Measurements from ENCODE around the gene TBC1D24.

Gene TBC1D24

DNA sequence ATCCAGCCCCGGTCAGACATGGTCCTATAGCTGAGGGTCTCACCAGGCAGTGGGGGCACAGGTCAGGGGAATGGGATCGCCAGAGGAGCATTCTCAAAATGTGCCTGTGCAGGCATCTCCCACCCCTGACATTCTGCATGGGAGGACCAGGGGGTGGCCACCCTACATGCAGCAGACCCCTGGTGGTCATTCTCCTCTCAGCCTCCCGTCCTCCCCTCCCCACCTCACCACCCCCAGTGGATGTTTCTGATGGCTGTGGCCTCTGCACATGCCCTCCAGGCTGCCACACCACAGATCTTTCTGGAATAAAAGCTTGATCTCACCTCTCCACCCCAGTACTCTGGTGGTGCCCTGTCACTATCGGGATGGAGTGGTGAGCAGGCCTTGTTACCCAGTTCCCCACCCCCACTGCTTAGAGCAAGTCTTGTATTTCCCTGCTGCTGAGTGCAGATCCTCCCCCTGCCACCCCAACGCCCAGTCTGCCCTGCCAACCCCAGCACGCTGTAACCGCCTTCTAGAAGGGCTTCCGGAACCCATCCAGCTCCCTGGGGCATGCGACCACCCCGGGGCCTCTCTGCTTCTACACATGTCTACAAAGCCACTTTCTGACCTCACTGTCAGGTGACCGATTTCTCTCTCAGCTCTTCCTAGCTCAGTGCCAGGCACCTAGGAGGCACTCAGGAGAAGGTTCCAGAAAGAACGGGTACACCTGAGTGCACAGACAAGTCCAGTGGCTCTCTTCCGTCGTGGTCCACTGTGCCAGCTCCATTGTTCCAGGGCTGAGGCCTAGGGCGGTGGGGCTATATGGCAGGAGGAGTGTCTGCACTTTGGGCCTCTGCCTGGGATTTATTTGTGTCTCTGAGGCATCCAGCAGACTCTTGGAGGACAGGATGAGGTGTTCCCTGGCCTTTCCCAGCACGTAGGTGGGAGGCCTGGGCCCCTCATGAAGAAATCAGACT is 9.3 kb downstream of the TBC1D24 start:
- no peak for DNase-seq

DNA sequence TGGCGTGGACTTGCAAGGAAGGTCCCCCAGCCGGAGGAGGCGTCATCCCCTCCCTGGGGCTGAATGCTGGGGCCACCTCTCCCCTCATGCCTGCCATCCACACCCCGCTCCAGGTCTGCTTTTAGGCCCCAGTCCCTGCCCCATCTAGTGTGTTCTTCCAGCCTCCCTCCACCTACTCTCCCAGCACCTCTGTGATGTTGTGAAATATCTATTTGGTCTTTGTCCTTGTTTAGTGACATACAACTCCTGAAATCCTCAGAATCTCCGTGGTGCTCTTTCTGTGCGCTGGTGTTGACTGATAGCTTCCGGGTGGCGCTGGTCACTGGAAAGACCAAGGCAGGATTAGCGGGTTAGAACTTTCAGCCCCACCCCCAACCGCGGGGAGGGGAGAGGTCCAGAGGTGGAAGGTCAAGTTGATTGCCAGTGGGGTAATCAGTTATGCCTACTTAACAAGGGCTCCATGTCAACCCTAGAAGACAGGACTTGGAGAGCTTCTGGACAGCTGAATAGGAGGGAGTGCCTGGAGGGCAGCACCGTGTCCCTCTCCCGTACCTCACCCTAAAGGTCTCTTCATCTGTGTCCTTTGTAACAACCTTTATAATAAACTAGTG is 10.1 kb downstream of the TBC1D24 start:
- DNase-seq: no peak

GRCh38 chr16:2485811-2486507 is 11.0 kb downstream of the TBC1D24 start:
- no peak for DNase-seq

DNA sequence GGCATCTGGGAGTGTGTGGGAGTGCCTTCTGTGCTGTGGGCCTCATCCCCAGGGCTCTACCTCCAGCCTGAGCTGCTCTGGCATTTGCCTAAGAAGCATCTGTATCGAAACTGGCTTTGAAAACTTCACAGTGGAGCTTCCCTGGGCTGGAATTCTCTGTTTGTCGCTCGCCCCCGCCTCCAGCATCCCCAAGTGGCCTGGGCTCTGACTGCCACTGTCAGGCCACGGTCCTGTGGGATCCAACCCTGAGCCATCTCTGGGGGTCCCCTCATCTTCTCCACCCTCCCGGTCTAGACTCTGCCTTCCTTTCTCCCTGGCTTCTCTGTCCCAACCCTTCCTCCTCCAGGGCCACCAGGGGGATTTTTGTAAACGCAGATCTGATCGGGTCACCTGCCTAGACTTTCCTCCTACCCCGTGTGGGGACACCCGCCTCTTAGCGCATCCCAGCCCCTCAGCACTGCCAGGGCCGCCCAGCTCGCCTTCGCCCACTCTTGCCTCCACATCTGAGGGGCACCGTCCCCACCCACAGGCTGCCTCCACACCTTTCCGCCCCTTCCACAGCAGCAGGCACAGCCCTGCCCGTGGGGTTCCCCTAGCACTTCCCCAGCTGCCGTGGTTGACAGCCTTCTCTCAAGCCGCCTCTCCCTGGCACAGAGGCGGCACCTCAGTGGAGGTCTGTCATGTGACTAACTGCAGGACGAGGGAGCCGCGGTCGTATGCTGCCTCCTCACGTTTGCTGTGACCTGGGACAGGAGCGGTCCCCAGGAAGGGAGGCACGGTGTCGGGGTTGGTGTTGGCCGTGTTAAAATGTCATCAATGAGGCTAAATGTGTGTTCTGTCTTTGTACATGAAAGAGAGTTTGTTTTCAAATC is 12.0 kb downstream of the TBC1D24 start:
- DNase-seq: no peak

- no peak for DNase-seq
Measured at GRCh38 chr16:2487517-2487842, 12.6 kb downstream of the TBC1D24 start.

- DNase-seq: no peak
Measured at GRCh38 chr16:2487903-2488531, 13.1 kb downstream of the TBC1D24 start.

GRCh38 chr16:2489581-2489980 is 14.7 kb downstream of the TBC1D24 start:
- no peak for DNase-seq

GRCh38 chr16:2490190-2491105 is 15.5 kb downstream of the TBC1D24 start:
- no peak for DNase-seq

- no peak for DNase-seq
Measured at GRCh38 chr16:2492292-2492691, 17.4 kb downstream of the TBC1D24 start.

DNA sequence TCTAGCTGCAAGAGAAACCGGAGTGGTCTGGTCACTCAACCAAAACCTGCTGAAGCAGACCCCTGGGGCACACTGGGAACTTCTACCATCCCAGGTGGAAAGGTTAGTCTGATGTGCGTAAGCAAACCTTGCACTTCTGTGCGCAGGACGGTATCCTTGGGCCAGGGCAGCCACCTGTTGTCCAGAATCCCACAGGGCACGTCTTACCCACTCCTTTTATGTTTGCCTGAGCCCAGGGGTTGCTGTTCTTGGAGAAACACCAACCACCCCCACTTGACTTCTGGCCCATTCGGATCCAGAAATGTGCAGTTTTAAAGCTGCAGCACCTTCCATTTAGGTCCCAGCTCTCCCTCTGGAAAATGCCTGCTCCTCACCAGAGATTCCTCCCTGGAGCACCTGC is 18.7 kb downstream of the TBC1D24 start:
- no peak for DNase-seq

- no peak for DNase-seq
Measured at GRCh38 chr16:2494616-2495015, 19.7 kb downstream of the TBC1D24 start.

- no peak for DNase-seq
Measured at GRCh38 chr16:2495041-2495440, 20.1 kb downstream of the TBC1D24 start.

GRCh38 chr16:2496223-2497115 is 21.5 kb downstream of the TBC1D24 start:
- no peak for DNase-seq

- no peak for DNase-seq
Measured at GRCh38 chr16:2497116-2497630, 22.2 kb downstream of the TBC1D24 start.

DNA sequence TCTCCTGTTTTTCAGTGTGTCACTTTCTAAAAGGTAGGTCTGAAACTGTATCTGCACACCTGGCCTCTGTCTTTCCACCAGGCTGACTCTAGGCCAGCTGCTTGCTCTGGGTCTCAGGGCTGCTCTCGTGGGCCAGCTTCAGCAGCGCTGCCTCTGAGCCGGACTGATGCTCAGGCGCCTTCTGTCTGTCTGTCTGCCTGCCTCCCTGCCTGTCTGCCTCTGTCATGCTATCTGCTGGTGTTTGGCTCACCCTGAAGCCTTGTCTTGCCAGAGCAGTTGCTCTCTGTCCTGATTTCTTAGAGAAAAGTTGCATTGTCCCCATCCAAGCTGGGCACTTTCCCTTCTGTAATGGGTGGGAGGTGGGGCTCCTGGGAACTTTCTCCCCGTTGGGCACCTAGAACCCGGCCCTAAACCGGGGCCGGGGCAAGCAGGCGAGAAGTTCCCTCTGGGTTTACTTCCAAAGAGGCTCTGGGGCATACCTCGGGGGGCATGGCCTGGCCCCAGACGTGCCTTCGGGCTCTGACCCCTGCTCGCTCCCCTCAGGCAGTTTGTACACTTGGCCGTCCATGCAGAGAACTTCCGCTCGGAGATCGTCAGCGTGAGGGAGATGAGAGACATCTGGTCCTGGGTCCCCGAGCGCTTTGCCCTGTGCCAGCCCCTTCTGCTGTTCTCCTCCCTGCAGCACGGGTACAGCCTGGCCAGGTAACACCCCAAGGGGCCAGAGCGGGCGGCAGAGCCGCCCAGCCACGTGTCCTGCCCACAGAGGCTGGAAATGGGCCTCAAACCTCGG is 23.0 kb downstream of the TBC1D24 start:
- no peak for DNase-seq

DNA sequence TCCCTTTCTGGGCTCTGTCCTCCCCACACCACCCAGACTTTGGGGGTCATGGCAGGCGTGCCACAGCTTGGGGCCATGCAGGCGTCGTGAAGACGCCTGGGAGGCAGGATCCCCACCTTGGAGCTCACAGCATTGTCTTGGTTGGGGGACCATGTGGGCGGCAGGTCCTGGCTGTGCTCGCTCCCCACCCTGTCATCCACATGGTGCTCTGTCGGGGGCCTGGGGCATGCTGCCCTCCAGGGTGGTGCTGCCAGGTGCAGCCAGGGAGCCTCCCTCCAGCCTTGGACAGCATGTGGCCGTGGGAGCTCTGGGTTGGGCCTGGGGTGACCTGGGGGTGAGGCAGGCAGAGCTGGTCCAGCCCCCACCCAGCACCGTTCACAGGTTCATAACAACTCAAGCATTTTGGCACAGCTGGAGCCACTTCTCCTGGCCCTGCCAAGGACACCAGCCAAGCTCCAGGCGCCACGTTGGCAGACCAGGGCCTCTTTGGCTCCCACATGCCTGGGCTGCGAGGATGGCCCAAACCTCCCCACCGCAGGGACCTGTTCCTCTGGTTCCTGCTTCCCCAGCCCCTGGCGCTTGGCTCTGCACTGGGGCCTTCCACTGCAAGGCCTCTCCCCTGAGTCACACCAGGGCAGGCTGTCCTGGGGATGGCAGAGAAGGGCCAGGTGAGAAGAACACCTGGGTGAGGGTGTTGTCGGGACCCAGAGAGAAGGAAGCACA is 23.8 kb downstream of the TBC1D24 start:
- DNase-seq: no peak

GRCh38 chr16:2499454-2499853 is 24.5 kb downstream of the TBC1D24 start:
- DNase-seq: no peak

DNA sequence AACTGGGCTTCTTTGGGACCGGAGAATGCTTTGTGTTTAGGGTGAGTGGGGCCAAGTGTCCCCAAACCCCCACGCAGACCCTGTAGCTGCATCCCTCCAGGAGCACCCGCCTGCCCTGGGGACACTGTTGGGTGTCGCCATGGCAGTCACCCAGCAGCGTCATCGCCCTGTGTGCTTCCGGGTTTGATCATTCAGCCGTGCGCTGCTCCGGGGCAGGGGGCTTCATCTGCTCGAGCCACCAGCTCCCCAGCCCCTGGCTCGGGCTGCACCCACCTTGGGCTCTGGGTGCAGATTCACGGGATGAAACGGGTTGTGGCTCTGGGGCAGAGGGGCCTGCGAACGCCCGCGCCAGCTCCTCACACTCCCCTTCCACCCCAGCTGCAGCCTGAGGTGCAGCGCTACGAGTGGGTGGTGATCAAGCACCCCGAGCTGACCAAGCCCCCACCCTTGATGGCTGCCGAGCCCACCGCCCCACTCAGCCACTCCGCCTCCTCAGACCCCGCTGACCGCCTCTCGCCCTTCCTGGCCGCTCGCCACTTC is 25.0 kb downstream of the TBC1D24 start:
- DNase-seq: no peak

Measured in NCI-H226 (cell line).